ENCODE measurements around the gene ESAM. TPM values are rescaled to one million over a fixed set of nuclear protein-coding genes. Genes with fewer than 3 reads are reported as not detected.

The ESAM gene
- total and polyA plus RNA-seq, 4 donors = 33.2 to 182 (median 103) TPM

DNA sequence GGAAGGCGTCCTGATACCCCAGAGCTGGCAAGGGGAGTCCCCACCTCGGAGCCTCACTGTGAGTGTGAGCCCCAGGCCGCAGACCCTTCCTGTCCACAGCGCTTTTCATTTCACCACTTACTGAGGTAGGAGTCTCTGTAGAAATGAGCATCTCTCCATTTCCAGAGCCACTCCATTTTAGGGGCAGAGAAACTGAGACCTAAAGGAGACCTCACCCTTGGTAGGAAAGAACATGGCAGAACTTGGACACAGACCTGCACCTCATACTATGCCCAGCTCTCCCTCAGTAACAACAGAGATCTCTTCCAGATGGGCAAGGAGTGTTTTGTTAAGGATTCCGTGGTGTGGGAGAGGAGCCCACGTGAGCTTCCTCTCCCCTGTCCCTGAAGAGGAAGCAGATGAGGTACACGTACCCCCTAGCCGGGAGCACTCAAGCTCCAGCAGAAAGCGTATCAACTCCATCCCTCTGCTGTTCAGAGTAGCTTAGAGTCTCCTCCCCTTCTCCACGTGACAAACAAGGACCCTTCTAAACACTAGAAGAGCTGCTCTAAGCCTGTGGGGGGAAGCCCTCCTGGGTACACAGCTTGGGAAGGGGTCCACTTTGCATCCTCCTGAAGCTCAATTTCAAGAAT is 9.5 kb downstream of the ESAM start:
- 73 to 79% methylated on average over 10 of the region's 10 CpGs for WGBS, 2 donors
- ATAC-seq (ENCODE audit: low FRiP score) = no peak
- Histone ChIP-seq H3K4me3 (ENCODE audit: low read length in 2 of 2) (no peak overlapping the region), H3K9me3 (ENCODE audit: control insufficient read depth, low read length) (no peaks in the 10 kb centered on the region), H3K4me1 (ENCODE audit: control insufficient read depth in 1 of 2, insufficient read depth in 2 of 2, low read length in 2 of 2) (no peaks in the 10 kb centered on the region), H3K27me3 (ENCODE audit: control insufficient read depth in 1 of 2, insufficient read depth in 2 of 2, low read length in 1 of 2) (no peaks in the 10 kb centered on the region), H3K36me3 (ENCODE audit: control insufficient read depth in 1 of 2, insufficient read depth in 2 of 2, low read length in 1 of 2) (no peaks in the 10 kb centered on the region), H3K27ac (ENCODE audit: low read depth in 1 of 2, low read length in 2 of 2) (no peak overlapping the region)
- no peak for DNase-seq
- intact Hi-C loops (cut with DNase I) = no loop called here

DNA sequence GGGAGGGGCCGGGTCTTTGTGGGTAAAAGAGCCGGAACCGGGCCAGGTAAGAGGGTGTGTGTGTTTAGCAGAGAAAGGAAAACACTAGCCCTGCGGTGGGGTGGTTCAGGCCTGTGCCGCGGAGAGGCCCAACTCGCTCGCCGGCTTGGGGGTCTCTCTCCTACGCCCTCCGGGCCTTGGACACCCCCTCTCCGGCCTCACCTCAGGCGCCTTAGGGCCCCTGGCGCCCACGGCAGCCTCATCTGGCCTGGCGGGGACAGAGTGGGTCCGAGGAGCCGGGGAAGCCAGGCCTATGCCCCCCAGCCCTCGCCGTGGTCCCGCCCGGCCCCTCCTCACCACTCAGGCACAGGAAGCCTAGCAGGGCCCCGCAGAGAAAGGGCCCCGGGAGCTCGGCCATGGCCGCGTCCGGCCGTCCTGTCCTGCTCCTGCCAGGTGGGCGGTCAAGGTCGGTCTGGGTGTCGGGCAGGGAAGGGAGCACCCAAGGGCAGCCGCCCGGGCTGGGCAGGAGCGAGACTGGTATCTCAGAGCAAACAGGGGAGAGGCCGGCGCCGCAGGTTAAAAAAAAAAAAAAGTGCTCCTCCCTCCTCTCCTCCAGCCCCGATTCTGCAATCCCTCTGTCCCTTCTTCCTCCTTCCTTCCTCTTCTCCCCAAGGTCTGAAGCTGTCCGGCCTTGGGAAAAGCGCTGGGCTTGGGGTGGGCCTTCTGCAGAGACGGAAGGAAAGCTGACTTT is 10.2 kb downstream of the ESAM start, which contains the start of gene VSIG2:
Gene VSIG2, minus strand, starts transcription at position 515 of the 730 bp plus-strand sequence. Its CDS starts 118 bp downstream, at position 397.
- intact Hi-C loops (cut with DNase I) = no loop called here
- Histone ChIP-seq H3K4me1 (ENCODE audit: control insufficient read depth in 1 of 2, insufficient read depth in 2 of 2, low read length in 2 of 2) (no peaks in the 10 kb centered on the region), H3K36me3 (ENCODE audit: control insufficient read depth in 1 of 2, insufficient read depth in 2 of 2, low read length in 1 of 2) (no peaks in the 10 kb centered on the region), H3K27ac (ENCODE audit: low read depth in 1 of 2, low read length in 2 of 2) (no peak within 1 kb of the TSS), H3K27me3 (ENCODE audit: control insufficient read depth in 1 of 2, insufficient read depth in 2 of 2, low read length in 1 of 2) (no peaks in the 10 kb centered on the region), H3K4me3 (ENCODE audit: low read length in 2 of 2) (no peak within 1 kb of the TSS), H3K9me3 (ENCODE audit: control insufficient read depth, low read length) (no peaks in the 10 kb centered on the region)
- 50 to 63% methylated on average over 41 to 42 of the region's 42 CpGs for WGBS, 2 donors
- ATAC-seq (ENCODE audit: low FRiP score) (no peak), DNase-seq (no peak)

DNA sequence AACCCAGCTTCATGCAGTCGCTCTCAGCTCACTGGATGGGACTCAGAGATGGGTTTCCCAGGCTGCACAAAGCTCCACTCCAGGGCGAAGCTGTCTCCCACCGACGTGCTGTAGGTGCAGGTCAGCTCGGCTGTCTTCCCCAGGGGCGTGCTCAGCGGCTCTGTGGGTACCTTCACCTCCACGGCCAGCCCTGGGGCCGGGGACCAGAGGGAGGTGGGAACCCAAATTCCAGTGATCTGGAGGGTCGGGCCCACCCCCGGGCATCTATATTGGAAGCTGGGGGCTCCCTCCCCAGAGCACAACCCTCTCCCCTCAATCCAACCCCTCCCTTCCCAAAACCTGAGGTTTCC is 10.7 kb downstream of the ESAM start:
- Histone ChIP-seq H3K4me3 (ENCODE audit: low read length in 2 of 2) (no peak overlapping the region), H3K36me3 (ENCODE audit: control insufficient read depth in 1 of 2, insufficient read depth in 2 of 2, low read length in 1 of 2) (no peaks in the 10 kb centered on the region), H3K27me3 (ENCODE audit: control insufficient read depth in 1 of 2, insufficient read depth in 2 of 2, low read length in 1 of 2) (no peaks in the 10 kb centered on the region), H3K9me3 (ENCODE audit: control insufficient read depth, low read length) (no peaks in the 10 kb centered on the region), H3K27ac (ENCODE audit: low read depth in 1 of 2, low read length in 2 of 2) (no peak overlapping the region), H3K4me1 (ENCODE audit: control insufficient read depth in 1 of 2, insufficient read depth in 2 of 2, low read length in 2 of 2) (no peaks in the 10 kb centered on the region)
- 59 to 70% methylated on average over 11 of the region's 11 CpGs for WGBS, 2 donors
- DNase-seq (no peak), ATAC-seq (ENCODE audit: low FRiP score) (no peak)
- intact Hi-C loops (cut with DNase I) = no loop called here

DNA sequence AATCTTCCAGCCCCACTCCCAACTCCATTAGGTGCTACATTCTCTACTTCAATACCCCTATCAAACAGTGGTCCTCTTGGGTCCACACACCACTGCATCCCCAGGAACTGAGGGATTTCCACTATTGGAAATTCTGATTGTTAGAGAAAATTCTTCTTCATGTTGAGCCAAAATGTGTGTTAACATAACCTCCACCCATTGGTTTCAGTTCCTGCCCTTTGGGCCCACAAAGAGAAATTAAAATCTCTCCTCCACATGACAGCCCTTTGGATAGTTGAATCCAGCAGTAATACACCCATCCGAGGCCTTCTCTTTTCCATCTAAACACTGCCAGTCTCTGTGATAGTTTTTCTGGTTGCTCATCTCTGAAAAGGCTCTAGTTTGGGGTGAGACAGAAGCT is 12.2 kb downstream of the ESAM start:
- Histone ChIP-seq H3K36me3 (ENCODE audit: control insufficient read depth in 1 of 2, insufficient read depth in 2 of 2, low read length in 1 of 2) (no peaks in the 10 kb centered on the region), H3K4me1 (ENCODE audit: control insufficient read depth in 1 of 2, insufficient read depth in 2 of 2, low read length in 2 of 2) (no peaks in the 10 kb centered on the region), H3K9me3 (ENCODE audit: control insufficient read depth, low read length) (no peaks in the 10 kb centered on the region), H3K27me3 (ENCODE audit: control insufficient read depth in 1 of 2, insufficient read depth in 2 of 2, low read length in 1 of 2) (no peaks in the 10 kb centered on the region), H3K27ac (ENCODE audit: low read depth in 1 of 2, low read length in 2 of 2) (no peak overlapping the region), H3K4me3 (ENCODE audit: low read length in 2 of 2) (no peak overlapping the region)
- DNase-seq (no peak), ATAC-seq (ENCODE audit: low FRiP score) (no peak)
- intact Hi-C loops (cut with DNase I) = no loop called here
- 72 to 76% methylated on average over 1 of the region's 1 CpG for WGBS, 2 donors

DNA sequence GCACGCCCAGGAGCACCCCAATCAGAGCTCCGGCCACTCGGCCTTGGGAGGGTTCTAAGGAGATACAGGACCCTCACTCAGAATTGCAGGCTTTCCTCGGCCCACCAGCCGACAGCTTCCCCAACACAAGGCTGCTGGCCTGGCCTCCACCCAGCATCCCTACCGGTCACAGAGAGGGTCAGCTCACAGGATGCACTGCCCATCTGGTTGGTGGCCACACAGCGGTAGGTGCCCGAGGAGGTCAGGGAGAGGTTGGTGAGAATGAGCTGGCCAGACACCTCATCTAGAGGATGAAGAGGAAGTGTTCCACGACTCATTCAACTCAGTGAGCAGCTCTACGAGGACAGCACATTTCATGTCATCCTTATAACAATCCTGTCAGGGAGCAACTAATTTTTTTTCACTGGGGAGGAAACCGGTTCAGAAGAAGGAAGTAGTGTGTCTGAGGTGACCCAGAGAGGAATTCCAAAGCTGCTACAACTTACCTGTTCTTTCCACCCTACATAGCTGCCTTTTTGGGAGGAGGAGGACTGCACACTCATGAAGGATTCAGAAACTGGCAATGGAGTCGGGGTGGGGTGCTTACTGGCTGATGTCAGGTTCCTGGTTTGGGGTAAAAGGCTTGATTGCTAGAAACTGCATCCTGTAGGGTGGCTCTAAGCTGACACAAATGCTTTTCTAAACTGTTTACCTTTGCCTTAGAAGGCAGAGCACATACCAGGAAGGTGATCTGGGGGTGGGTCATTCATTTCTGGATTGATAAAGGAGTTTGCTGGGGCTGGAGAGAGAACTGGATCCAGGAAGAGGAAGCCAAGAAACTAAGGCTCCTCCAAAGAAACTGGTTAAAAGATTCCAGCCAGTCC is 13.4 kb downstream of the ESAM start:
- Histone ChIP-seq H3K36me3 (ENCODE audit: control insufficient read depth in 1 of 2, insufficient read depth in 2 of 2, low read length in 1 of 2) (no peaks in the 10 kb centered on the region), H3K4me3 (ENCODE audit: low read length in 2 of 2) (no peak overlapping the region), H3K4me1 (ENCODE audit: control insufficient read depth in 1 of 2, insufficient read depth in 2 of 2, low read length in 2 of 2) (no peaks in the 10 kb centered on the region), H3K27ac (ENCODE audit: low read depth in 1 of 2, low read length in 2 of 2) (no peak overlapping the region), H3K27me3 (ENCODE audit: control insufficient read depth in 1 of 2, insufficient read depth in 2 of 2, low read length in 1 of 2) (no peaks in the 10 kb centered on the region), H3K9me3 (ENCODE audit: control insufficient read depth, low read length) (no peaks in the 10 kb centered on the region)
- WGBS, 2 donors = 58 to 68% methylated on average over 12 of the region's 12 CpGs
- DNase-seq (no peak), ATAC-seq (ENCODE audit: low FRiP score) (peak; percentile 2)
- intact Hi-C loops (cut with DNase I) = no loop called here

DNA sequence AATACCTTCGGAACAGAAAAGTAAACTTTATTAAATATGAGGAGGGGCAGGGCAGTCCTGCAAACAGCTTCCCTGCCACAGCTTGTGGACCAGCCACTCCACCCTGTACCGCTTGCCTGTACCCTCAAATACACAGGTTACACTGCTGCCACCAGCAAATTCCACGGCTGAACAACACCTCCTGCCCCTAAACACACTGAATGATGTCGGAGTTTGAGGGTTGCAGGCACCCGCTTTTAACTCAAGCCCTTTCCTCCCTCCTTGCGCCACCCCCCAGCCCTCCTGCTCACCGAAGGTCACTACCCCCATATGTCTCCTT is 14.0 kb downstream of the ESAM start:
- 72 to 84% methylated on average over 7 of the region's 7 CpGs for WGBS, 2 donors
- intact Hi-C loops (cut with DNase I) = no loop called here
- Histone ChIP-seq H3K36me3 (ENCODE audit: control insufficient read depth in 1 of 2, insufficient read depth in 2 of 2, low read length in 1 of 2) (no peaks in the 10 kb centered on the region), H3K4me3 (ENCODE audit: low read length in 2 of 2) (no peak overlapping the region), H3K27me3 (ENCODE audit: control insufficient read depth in 1 of 2, insufficient read depth in 2 of 2, low read length in 1 of 2) (no peaks in the 10 kb centered on the region), H3K9me3 (ENCODE audit: control insufficient read depth, low read length) (no peaks in the 10 kb centered on the region), H3K4me1 (ENCODE audit: control insufficient read depth in 1 of 2, insufficient read depth in 2 of 2, low read length in 2 of 2) (no peaks in the 10 kb centered on the region), H3K27ac (ENCODE audit: low read depth in 1 of 2, low read length in 2 of 2) (no peak overlapping the region)
- no peak for ATAC-seq (ENCODE audit: low FRiP score)
- DNase-seq = no peak

DNA sequence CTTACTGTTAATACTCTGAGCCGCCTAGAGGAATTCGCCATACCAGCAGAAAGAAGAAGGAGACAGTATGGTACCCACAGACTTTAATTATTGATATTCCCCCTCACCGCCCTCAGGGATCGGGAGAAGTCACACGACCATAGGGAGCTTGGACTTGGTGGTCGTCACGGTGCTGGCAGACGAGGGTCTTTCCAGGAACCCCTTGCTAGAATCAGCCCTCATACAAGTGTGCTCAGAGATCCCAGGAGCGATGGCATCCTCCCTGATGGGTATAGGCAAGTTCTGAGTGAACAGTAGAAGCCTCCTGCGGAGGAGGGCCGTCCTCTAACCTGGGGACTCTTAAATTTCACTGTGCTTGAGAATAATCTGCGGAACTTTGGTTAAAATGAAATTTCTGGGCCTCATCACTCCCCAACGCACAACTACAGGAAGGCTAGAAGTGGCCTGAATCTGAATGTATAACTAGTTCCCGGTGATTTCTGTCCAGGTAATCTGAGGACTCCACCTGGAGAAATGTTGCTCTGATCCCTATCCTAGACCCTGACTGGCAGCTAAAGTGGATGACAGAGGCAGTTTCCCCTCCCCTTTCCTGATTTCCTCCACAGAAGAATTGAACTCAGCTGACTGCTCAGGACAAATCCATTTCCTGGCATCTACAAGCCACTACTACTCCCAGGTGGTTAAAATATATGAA is 14.5 kb downstream of the ESAM start:
- no peak for ATAC-seq (ENCODE audit: low FRiP score)
- no peaks in the 10 kb centered on the region for H3K4me1 ChIP-seq (ENCODE audit: control insufficient read depth in 1 of 2, insufficient read depth in 2 of 2, low read length in 2 of 2)
- DNase-seq = no peak
- intact Hi-C loops (cut with DNase I) = no loop called here
- H3K27ac ChIP-seq (ENCODE audit: low read depth in 1 of 2, low read length in 2 of 2) = no peak overlapping the region
- H3K4me3 ChIP-seq (ENCODE audit: low read length in 2 of 2) = no peak overlapping the region
- no peaks in the 10 kb centered on the region for H3K9me3 ChIP-seq (ENCODE audit: control insufficient read depth, low read length)
- no peaks in the 10 kb centered on the region for H3K27me3 ChIP-seq (ENCODE audit: control insufficient read depth in 1 of 2, insufficient read depth in 2 of 2, low read length in 1 of 2)
- WGBS, 2 donors = 89% methylated on average over 14 of the region's 14 CpGs
- no peaks in the 10 kb centered on the region for H3K36me3 ChIP-seq (ENCODE audit: control insufficient read depth in 1 of 2, insufficient read depth in 2 of 2, low read length in 1 of 2)

DNA sequence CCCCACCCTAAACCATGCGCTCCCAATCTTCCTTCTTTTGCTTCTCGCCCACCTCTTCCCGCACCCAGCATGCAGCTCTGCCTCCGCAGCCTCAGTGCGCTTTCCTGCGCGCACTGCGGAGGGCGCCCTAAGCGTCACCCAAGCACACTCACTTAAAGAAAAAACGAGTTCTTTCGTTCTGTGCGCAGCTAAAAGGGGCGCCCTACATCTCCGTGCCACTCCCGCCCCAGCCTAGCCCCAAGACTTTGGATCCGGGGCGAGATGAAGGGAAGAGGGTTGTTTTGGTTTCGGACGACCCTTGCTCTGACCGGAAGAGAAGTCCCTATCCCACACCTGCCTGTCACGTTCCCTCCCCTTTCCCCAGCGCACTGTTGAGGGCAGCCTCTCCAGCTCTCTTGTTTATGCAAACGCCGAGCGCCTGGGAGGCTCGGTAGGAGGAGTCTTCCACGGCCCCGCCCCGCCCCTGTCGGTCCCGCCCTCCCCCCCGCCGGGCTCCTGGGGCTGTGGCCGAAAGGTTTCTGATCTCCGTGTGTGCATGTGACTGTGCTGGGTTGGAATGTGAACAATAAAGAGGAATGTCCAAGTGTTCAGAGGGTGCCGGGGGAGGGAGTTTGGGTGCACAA is 15.4 kb downstream of the ESAM start:
- H3K4me3 ChIP-seq (ENCODE audit: low read length in 2 of 2) = no peak overlapping the region
- ATAC-seq (ENCODE audit: low FRiP score) (peak; percentile 81), DNase-seq (peak; percentile 79 to 90)
- 48 to 51% methylated on average over 37 of the region's 37 CpGs for WGBS, 2 donors
- no peaks in the 10 kb centered on the region for H3K9me3 ChIP-seq (ENCODE audit: control insufficient read depth, low read length)
- no peaks in the 10 kb centered on the region for H3K27me3 ChIP-seq (ENCODE audit: control insufficient read depth in 1 of 2, insufficient read depth in 2 of 2, low read length in 1 of 2)
- intact Hi-C loops (cut with DNase I) = no loop called here
- H3K4me1 ChIP-seq (ENCODE audit: control insufficient read depth in 1 of 2, insufficient read depth in 2 of 2, low read length in 2 of 2) = no peaks in the 10 kb centered on the region
- H3K27ac ChIP-seq (ENCODE audit: low read depth in 1 of 2, low read length in 2 of 2) = no peak overlapping the region
- H3K36me3 ChIP-seq (ENCODE audit: control insufficient read depth in 1 of 2, insufficient read depth in 2 of 2, low read length in 1 of 2) = no peaks in the 10 kb centered on the region
